Prostate gland (tissue), 2 donors: ENCODE data around the gene LRRC28. TPM values are rescaled to one million over a fixed set of nuclear protein-coding genes. Genes with fewer than 3 reads are reported as not detected.

Experiments
- DNase-seq: peaks from one replicate; pipeline ENCODE4 v3.0.0-alpha.2; 2019; ENCODE audit warnings: low spot score
- H3K27ac ChIP-seq, 2 donors: fragments of 200-600 bp; sonication (generic); 2 replicates each; pipeline ENCODE4 v1.5.1; 2017 to 2019
- H3K27me3 ChIP-seq: fragments of 200-600 bp; sonication (generic); replicated peaks from 2 replicates; pipeline ENCODE4 v1.5.1; 2019; ENCODE audit not compliant: insufficient read depth
- H3K36me3 ChIP-seq, 2 donors: fragments of 200-600 bp; sonication (generic); 1 replicate in 1 of 2; 2 replicates in 1 of 2; pipeline versions ENCODE4 v1.5.1 to v1.8.1; 2017 to 2019
- H3K4me1 ChIP-seq: fragments of 200-600 bp; sonication (generic); replicated peaks from 2 replicates; pipeline ENCODE4 v1.5.1; 2019
- H3K4me3 ChIP-seq, 2 donors: fragments of 200-600 bp; sonication (generic); 2 replicates each; pipeline ENCODE4 v1.5.1; 2017 to 2019
- H3K9me3 ChIP-seq: fragments of 200-600 bp; sonication (generic); 2 replicates; pipeline ENCODE4 v1.5.1; 2017
- CTCF ChIP-seq, 4 experiments: fragments of 200-600 bp in 2 of 4; fragments of 450-650 bp in 2 of 4; sonication (generic) in 2 of 4; IDR thresholded peaks; 1 replicate in 3 of 4; 2 replicates in 1 of 4; pipeline ENCODE4 v1.5.1; 2016 to 2019; ENCODE audit warnings: antibody characterized with exemption in 4 of 4, mild to moderate bottlenecking in 2 of 4, moderate library complexity in 2 of 4
- POLR2A ChIP-seq: fragments of 450-650 bp; IDR thresholded peaks from one replicate; pipeline ENCODE4 v1.6.1; 2016; ENCODE audit warnings: antibody characterized with exemption, mild to moderate bottlenecking
- POLR2AphosphoS5 ChIP-seq: sonication (generic); formaldehyde crosslinking; IDR thresholded peaks from one replicate; pipeline ENCODE4 v1.6.1; 2017; ENCODE audit warnings: antibody characterized with exemption
- WGBS: methylation state at CpG from one replicate; pipeline ENCODE4 v1.1.5; 2018; 5-methylcytosine and 5-hydroxymethylcytosine counted together
- intact Hi-C: fragments of 100-400 bp; cut with DNase I; formaldehyde crosslinking; loops from one replicate; pipeline ENCODE4 v1.14.2; 2022
- total RNA-seq, 2 donors: library from RNA; depleted of rRNA; stranded (reverse); fragments of >200 nt; gene quantifications; one replicate each; pipeline ENCODE4 v1.1.0, GENCODE V29; 2016

The LRRC28 gene
- total RNA-seq, 2 donors from 2014 or later: 16.0 to 36.8 TPM

- no peaks in the 10 kb centered on the region for H3K36me3 ChIP-seq
- no peak overlapping the region for H3K27ac ChIP-seq
- H3K27me3 ChIP-seq: no peaks in the 10 kb centered on the region
- H3K4me3 ChIP-seq: no peak overlapping the region
- intact Hi-C loops: no loop called here
- H3K4me1 ChIP-seq: no peaks in the 10 kb centered on the region
- no peak for DNase-seq
- H3K9me3 ChIP-seq: no peaks in the 10 kb centered on the region
- WGBS: 80% methylated on average over 9 of the region's 9 CpGs
- TF ChIP-seq POLR2AphosphoS5 (no peak), POLR2A (no peak), CTCF (IDR thresholded peaks at IDR 0.05) (no peak)
Observed at GRCh38 chr15:99324082-99324620, 72.9 kb downstream of the LRRC28 start.

- Histone ChIP-seq H3K27me3 (no peaks in the 10 kb centered on the region), H3K36me3 (no peaks in the 10 kb centered on the region), H3K4me1 (no peaks in the 10 kb centered on the region), H3K9me3 (no peaks in the 10 kb centered on the region), H3K27ac (no peak overlapping the region), H3K4me3 (no peak overlapping the region)
- WGBS: 94% methylated on average over 1 of the region's 1 CpG
- DNase-seq: no peak
- intact Hi-C loops: no loop called here
- TF ChIP-seq POLR2AphosphoS5 (no peak), CTCF (IDR thresholded peaks at IDR 0.05) (no peak), POLR2A (no peak)
Observed at GRCh38 chr15:99324700-99325099, 73.4 kb downstream of the LRRC28 start.

GRCh38 chr15:99326235-99326634 lies 75.0 kb downstream of the LRRC28 start:
- Histone ChIP-seq H3K36me3 (no peaks in the 10 kb centered on the region), H3K4me3 (no peak overlapping the region), H3K4me1 (no peaks in the 10 kb centered on the region), H3K27ac (no peak overlapping the region), H3K27me3 (no peaks in the 10 kb centered on the region), H3K9me3 (no peaks in the 10 kb centered on the region)
- WGBS: 64% methylated on average over 1 of the region's 1 CpG
- peak; percentile 29 for DNase-seq
- peak; percentile 30 for TF ChIP-seq POLR2AphosphoS5
- TF ChIP-seq POLR2A: no peak
- intact Hi-C loops: no loop called here

GRCh38 chr15:99328106-99329072 lies 77.1 kb downstream of the LRRC28 start:
- Histone ChIP-seq H3K27ac (no peak overlapping the region), H3K36me3 (no peaks in the 10 kb centered on the region), H3K9me3 (no peaks in the 10 kb centered on the region), H3K27me3 (no peaks in the 10 kb centered on the region), H3K4me3 (no peak overlapping the region), H3K4me1 (no peaks in the 10 kb centered on the region)
- TF ChIP-seq CTCF (IDR thresholded peaks at IDR 0.05) (no peak), POLR2A (no peak), POLR2AphosphoS5 (no peak)
- no peak for DNase-seq
- 87% methylated on average over 7 of the region's 7 CpGs for WGBS
- intact Hi-C loops: no loop called here

- H3K4me1 ChIP-seq: no peaks in the 10 kb centered on the region
- no peaks in the 10 kb centered on the region for H3K36me3 ChIP-seq
- no peaks in the 10 kb centered on the region for H3K27me3 ChIP-seq
- H3K9me3 ChIP-seq: no peaks in the 10 kb centered on the region
- 86% methylated on average over 2 of the region's 2 CpGs for WGBS
- H3K4me3 ChIP-seq: no peak overlapping the region
- no peak overlapping the region for H3K27ac ChIP-seq
- intact Hi-C loops: no loop called here
- DNase-seq: no peak
- TF ChIP-seq POLR2AphosphoS5 (no peak), POLR2A (no peak), CTCF (IDR thresholded peaks at IDR 0.05) (no peak)
Observed at GRCh38 chr15:99331381-99331780, 80.1 kb downstream of the LRRC28 start.
